WTC11 (cell line): Measurements from ENCODE around the gene GEMIN7. TPM values are rescaled to one million over a fixed set of nuclear protein-coding genes. Genes with fewer than 3 reads are reported as not detected.

Experiments
- ATAC-seq: fragments of 200-7000 bp; cut with Tn5 transposase; 2 replicates; pipeline ENCODE4 v1.10.0; 2021; ENCODE audit warnings: mild to moderate bottlenecking, moderate library complexity
- CTCF ChIA-PET: fragments of 300-600 bp; sonication (Branson Sonifier 250); formaldehyde crosslinking; loops from one replicate; lab custom pipeline; 2021; ENCODE audit warnings: antibody characterized with exemption; lab: Charles Lee
- POLR2A ChIA-PET: fragments of 350-600 bp; sonication (Branson Sonifier 250); formaldehyde crosslinking; loops from one replicate; lab custom pipeline; 2021; ENCODE audit warnings: antibody characterized with exemption; lab: Charles Lee
- DNase-seq: peaks from one replicate; pipeline ENCODE4 v3.0.0; 2021; ENCODE audit warnings: low spot score
- H3K27ac Mint-ChIP-seq: 2 replicates; pipeline ENCODE4 v1.8.0; 2021; ENCODE audit warnings: mixed read lengths
- H3K27me3 Mint-ChIP-seq: 2 replicates; pipeline ENCODE4 v1.8.0; 2021; ENCODE audit warnings: low read depth, mild to moderate bottlenecking, moderate library complexity, mixed read lengths
- H3K36me3 Mint-ChIP-seq: 2 replicates; pipeline ENCODE4 v1.8.0; 2021; ENCODE audit warnings: mixed read lengths
- H3K4me1 Mint-ChIP-seq: 2 replicates; pipeline ENCODE4 v1.8.0; 2022; ENCODE audit warnings: mixed read lengths
- H3K4me3 Mint-ChIP-seq: 2 replicates; pipeline ENCODE4 v1.8.0; 2021; ENCODE audit warnings: mild to moderate bottlenecking, moderate library complexity, mixed read lengths
- H3K9me3 Mint-ChIP-seq: 2 replicates; pipeline ENCODE4 v1.8.0; 2021; ENCODE audit warnings: mixed read lengths
- ATF1 ChIP-seq: sonication (generic); formaldehyde crosslinking; IDR thresholded peaks from 2 replicates; pipeline ENCODE4 v1.8.1; 2023; ENCODE audit warnings: mild to moderate bottlenecking, moderate library complexity, missing genetic modification reagents
- ATF3 ChIP-seq: sonication (generic); formaldehyde crosslinking; conservative IDR thresholded peaks from 2 replicates; pipeline ENCODE4 v1.8.1; 2022; ENCODE audit warnings: mild to moderate bottlenecking, missing genetic modification reagents
- CTCF ChIP-seq: fragments of 200-600 bp; IDR thresholded peaks from 2 replicates; pipeline ENCODE4 v1.8.0; 2022; ENCODE audit warnings: antibody characterized with exemption
- E2F5 ChIP-seq: sonication (generic); formaldehyde crosslinking; IDR thresholded peaks from 2 replicates; pipeline ENCODE4 v1.8.1; 2022; ENCODE audit warnings: mild to moderate bottlenecking, moderate library complexity, missing genetic modification reagents
- ETV6 ChIP-seq: sonication (generic); formaldehyde crosslinking; IDR thresholded peaks from 2 replicates; pipeline ENCODE4 v1.8.1; 2022; ENCODE audit warnings: mild to moderate bottlenecking, missing genetic modification reagents
- FOXK1 ChIP-seq: sonication (generic); formaldehyde crosslinking; IDR thresholded peaks from 2 replicates; pipeline ENCODE4 v1.8.0; 2022; ENCODE audit warnings: mild to moderate bottlenecking, moderate library complexity, missing genetic modification reagents
- GRHL2 ChIP-seq: fragments of 250-450 bp; sonication (Bioruptor Pico); IDR thresholded peaks from 2 replicates; pipeline ENCODE4 v1.8.0; 2022; ENCODE audit warnings: mild to moderate bottlenecking, moderate library complexity; ENCODE audit not compliant: insufficient replicate concordance, severe bottlenecking
- GTF2I ChIP-seq: fragments of 250-450 bp; sonication (Bioruptor Pico); conservative IDR thresholded peaks from 2 replicates; pipeline ENCODE4 v1.4.0; 2021; ENCODE audit warnings: mild to moderate bottlenecking
- NFE2L1 ChIP-seq: sonication (generic); formaldehyde crosslinking; IDR thresholded peaks from 2 replicates; pipeline ENCODE4 v1.8.1; 2023; ENCODE audit warnings: missing genetic modification reagents
- NR2C2 ChIP-seq: sonication (generic); formaldehyde crosslinking; IDR thresholded peaks from 2 replicates; pipeline ENCODE4 v1.8.0; 2022; ENCODE audit warnings: mild to moderate bottlenecking, missing genetic modification reagents
- OVOL2 ChIP-seq: fragments of 250-450 bp; sonication (Bioruptor Pico); IDR thresholded peaks from 2 replicates; pipeline ENCODE4 v1.9.0; 2021; ENCODE audit warnings: mild to moderate bottlenecking, borderline replicate concordance
- PRDM15 ChIP-seq: sonication (generic); formaldehyde crosslinking; IDR thresholded peaks from 2 replicates; pipeline ENCODE4 v1.8.0; 2022; ENCODE audit warnings: missing genetic modification reagents
- SP1 ChIP-seq: sonication (generic); formaldehyde crosslinking; conservative IDR thresholded peaks from 2 replicates; pipeline ENCODE4 v1.8.1; 2022; ENCODE audit warnings: missing genetic modification reagents
- ZNF138 ChIP-seq: sonication (generic); formaldehyde crosslinking; conservative IDR thresholded peaks from 2 replicates; pipeline ENCODE4 v1.8.1; 2022; ENCODE audit warnings: mild to moderate bottlenecking, moderate library complexity, missing genetic modification reagents
- ZNF416 ChIP-seq: fragments of 250-450 bp; sonication (Bioruptor Pico); IDR thresholded peaks from 2 replicates; pipeline ENCODE4 v1.9.0; 2021; ENCODE audit warnings: mild to moderate bottlenecking, inconsistent platforms
- ZNF425 ChIP-seq: fragments of 250-450 bp; sonication (Bioruptor Pico); conservative IDR thresholded peaks from 2 replicates; pipeline ENCODE4 v1.9.0; 2021; ENCODE audit warnings: mild to moderate bottlenecking
- total RNA-seq: library from RNA; stranded (reverse); gene quantifications from 3 replicates; pipeline ENCODE4 v1.2.3, GENCODE V29; 2021

The GEMIN7 gene
- total RNA-seq, 1 experiment from 2014 or later = 55.0 TPM

- TF ChIP-seq PRDM15 (CRISPR knock-in tag) (no peak), CTCF (no peak), OVOL2 (no peak)
These were observed 4.2 kb upstream of the GEMIN7 start (continued) for GRCh38 chr19:45074744-45075300.

- Mint-ChIP-seq H3K4me1 (peaks cover 34% of the 10 kb centered on the region), H3K27ac (no peak overlapping the region; the same call in 1 of the 2 replicates), H3K9me3 (no peaks in the 10 kb centered on the region), H3K4me3 (peak overlapping the region; percentile 80), H3K36me3 (peaks cover 6% of the 10 kb centered on the region; the same call in 1 of the 2 replicates), H3K27me3 (no peaks in the 10 kb centered on the region)
- DNase-seq (peak; percentile 81), ATAC-seq (peak; percentile 47)
- CTCF ChIA-PET = interaction anchor here (0.9 to 2.5 kb wide), 9 partner anchors 15 to 172 kb away, joined by 3 to 24 read pairs (median 6); partner anchors contain the start of genes BLOC1S3 and TRAPPC6A
- POLR2A ChIA-PET = interaction anchor here (0.8 to 3.0 kb wide), 6 partner anchors 14 to 322 kb away, joined by 3 to 19 read pairs (median 4); partner anchors contain the start of genes PPP1R37 and RELB
- TF ChIP-seq NR2C2 (CRISPR knock-in tag) = no peak
- TF ChIP-seq PRDM15 (CRISPR knock-in tag) = no peak
- TF ChIP-seq SP1 (CRISPR knock-in tag) = peak; percentile 56; the same call in 1 of the 2 replicates
- TF ChIP-seq ZNF138 (CRISPR knock-in tag) = no peak
- TF ChIP-seq ETV6 (CRISPR knock-in tag) = 0 out of 2 replicates have a peak, but pooled peaks have one; percentile 22
- TF ChIP-seq E2F5 (CRISPR knock-in tag) = no peak
- TF ChIP-seq ATF1 (CRISPR knock-in tag) = no peak
- TF ChIP-seq NFE2L1 (CRISPR knock-in tag) = peak; percentile 28; the same call in 1 of the 2 replicates
- TF ChIP-seq GTF2I (CRISPR knock-in tag) = no peak
- TF ChIP-seq ZNF425 (CRISPR knock-in tag) = no peak
- no peak for TF ChIP-seq ATF3 (CRISPR knock-in tag)
- 0 out of 2 replicates have a peak, but pooled peaks have one; percentile 10 for TF ChIP-seq FOXK1 (CRISPR knock-in tag)
- TF ChIP-seq GRHL2 (CRISPR knock-in tag) = no peak
- TF ChIP-seq ZNF416 = no peak
These were observed 3.6 kb upstream of the GEMIN7 start for GRCh38 chr19:45075301-45076028.
